Calu3 (cell line): ENCODE results near the gene CYTH4. TPM values are rescaled to one million over a fixed set of nuclear protein-coding genes. Genes with fewer than 3 reads are reported as not detected.

ENCODE experiments used
- BruUV-seq: library from RNA; stranded (reverse); fragments of 400-500 nt; replicated peaks from 2 replicates; lab custom pipeline; 2021; lab: Mats Ljungman, UMichigan
- CTCF ChIA-PET: fragments of 300-600 bp; sonication (Branson Sonifier 250); formaldehyde crosslinking; loops from one replicate; lab custom pipeline; 2022; ENCODE audit warnings: antibody characterized with exemption; lab: Charles Lee
- DNase-seq: peaks from one replicate; pipeline ENCODE4 v3.0.0; 2022
- H3K27ac Mint-ChIP-seq: one replicate; pipeline ENCODE4 v1.8.0; 2022; ENCODE audit warnings: mixed read lengths; ENCODE audit not compliant: unreplicated experiment
- H3K27me3 Mint-ChIP-seq: one replicate; pipeline ENCODE4 v1.8.0; 2022; ENCODE audit warnings: mixed read lengths; ENCODE audit not compliant: unreplicated experiment
- H3K36me3 Mint-ChIP-seq: one replicate; pipeline ENCODE4 v1.8.0; 2022; ENCODE audit warnings: mild to moderate bottlenecking, moderate library complexity, mixed read lengths; ENCODE audit not compliant: insufficient read depth, unreplicated experiment
- H3K4me1 Mint-ChIP-seq: one replicate; pipeline ENCODE4 v1.8.0; 2022; ENCODE audit warnings: mild to moderate bottlenecking, low read depth, mixed read lengths; ENCODE audit not compliant: unreplicated experiment
- H3K4me3 Mint-ChIP-seq: one replicate; pipeline ENCODE4 v1.8.0; 2022; ENCODE audit warnings: mild to moderate bottlenecking, low read depth, moderate library complexity, mixed read lengths; ENCODE audit not compliant: unreplicated experiment
- H3K9me3 Mint-ChIP-seq: one replicate; pipeline ENCODE4 v1.8.0; 2022; ENCODE audit warnings: low read depth, mixed read lengths; ENCODE audit not compliant: unreplicated experiment
- intact Hi-C: fragments of 100-400 bp; cut with micrococcal nuclease; formaldehyde crosslinking; loops from one replicate; pipeline ENCODE4 v1.10.0; 2022; ENCODE audit not compliant: unreplicated experiment
- total RNA-seq: library from RNA; stranded (reverse); gene quantifications from 2 replicates; pipeline ENCODE4 v1.2.3, GENCODE V29; 2022
- TF ChIP-seq, protein P1 (sequence below): fragments of 200-600 bp; IDR thresholded peaks from one replicate; pipeline ENCODE4 v1.8.0; 2022; ENCODE audit warnings: antibody characterized with exemption; ENCODE audit not compliant: unreplicated experiment

Gene CYTH4
- total RNA-seq, 1 experiment from 2014 or later: 0.38 TPM

DNA sequence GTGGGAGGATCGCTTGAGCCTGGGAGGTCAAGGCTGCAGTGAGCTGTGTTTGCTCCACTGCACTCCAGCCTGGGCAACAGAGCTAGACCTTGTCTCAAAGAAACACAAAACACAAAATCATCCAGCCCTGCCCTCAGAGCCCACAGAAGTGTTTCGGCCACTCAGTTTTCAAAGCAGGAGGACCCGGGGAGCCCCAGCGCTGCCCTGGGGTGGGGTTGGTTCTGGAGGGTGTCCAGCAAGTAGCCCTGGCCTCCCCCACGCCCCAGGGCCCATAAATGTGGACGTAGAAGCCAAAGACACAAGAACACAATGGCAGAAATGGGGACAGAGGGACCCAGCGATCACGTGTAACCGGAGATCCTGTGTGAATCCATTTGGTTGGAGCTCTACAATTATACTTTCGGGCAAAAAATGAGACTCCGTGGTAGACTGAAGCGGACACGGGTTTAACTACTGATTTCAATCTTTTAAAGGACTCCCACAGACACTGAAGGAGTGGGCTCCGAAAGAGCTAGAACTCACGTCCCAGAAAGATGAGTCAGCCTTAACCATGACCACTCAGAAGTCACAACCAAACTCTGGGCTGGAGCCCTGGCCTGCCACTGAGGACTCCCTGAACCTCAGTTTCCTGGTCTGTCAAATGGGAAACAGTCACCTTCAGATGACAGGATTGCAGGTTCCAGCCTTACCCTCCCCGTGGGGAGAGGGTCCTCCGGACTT, 9.0 kb upstream of the CYTH4 start:
- Mint-ChIP-seq H3K4me1 (no peaks in the 10 kb centered on the region), H3K9me3 (no peaks in the 10 kb centered on the region), H3K27ac (no peak overlapping the region), H3K4me3 (no peak overlapping the region), H3K27me3 (peaks cover 49% of the 10 kb centered on the region), H3K36me3 (no peaks in the 10 kb centered on the region)
- intact Hi-C loops: no loop called here
- CTCF ChIA-PET: interaction anchor here (0.6 kb wide), 1 partner anchor 73 kb away, joined by 4 read pairs; no protein-coding TSS in a partner anchor
- BruUV-seq: no TSS peak
- TF ChIP-seq, protein P1, sequence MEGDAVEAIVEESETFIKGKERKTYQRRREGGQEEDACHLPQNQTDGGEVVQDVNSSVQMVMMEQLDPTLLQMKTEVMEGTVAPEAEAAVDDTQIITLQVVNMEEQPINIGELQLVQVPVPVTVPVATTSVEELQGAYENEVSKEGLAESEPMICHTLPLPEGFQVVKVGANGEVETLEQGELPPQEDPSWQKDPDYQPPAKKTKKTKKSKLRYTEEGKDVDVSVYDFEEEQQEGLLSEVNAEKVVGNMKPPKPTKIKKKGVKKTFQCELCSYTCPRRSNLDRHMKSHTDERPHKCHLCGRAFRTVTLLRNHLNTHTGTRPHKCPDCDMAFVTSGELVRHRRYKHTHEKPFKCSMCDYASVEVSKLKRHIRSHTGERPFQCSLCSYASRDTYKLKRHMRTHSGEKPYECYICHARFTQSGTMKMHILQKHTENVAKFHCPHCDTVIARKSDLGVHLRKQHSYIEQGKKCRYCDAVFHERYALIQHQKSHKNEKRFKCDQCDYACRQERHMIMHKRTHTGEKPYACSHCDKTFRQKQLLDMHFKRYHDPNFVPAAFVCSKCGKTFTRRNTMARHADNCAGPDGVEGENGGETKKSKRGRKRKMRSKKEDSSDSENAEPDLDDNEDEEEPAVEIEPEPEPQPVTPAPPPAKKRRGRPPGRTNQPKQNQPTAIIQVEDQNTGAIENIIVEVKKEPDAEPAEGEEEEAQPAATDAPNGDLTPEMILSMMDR: no peak
- DNase-seq: no peak

DNA sequence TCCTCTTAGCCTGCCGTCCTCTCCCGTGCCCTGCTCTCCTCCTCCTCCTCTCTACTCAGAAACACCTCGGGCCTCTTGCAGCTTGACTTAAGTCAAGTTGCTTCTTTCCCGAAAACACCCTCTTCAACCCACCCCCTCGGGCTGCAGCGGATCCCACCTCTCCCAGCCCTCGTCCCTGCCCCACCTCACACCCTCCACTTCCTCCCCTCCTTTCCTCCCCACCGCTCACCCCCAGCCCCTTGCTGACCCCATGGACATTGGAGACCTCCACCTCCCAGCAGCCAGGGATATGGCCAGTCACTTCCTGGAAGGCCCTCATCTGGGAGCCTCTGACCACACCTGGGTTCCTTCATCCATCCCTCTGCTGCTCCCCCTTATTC, 8.5 kb upstream of the CYTH4 start:
- intact Hi-C loops: no loop called here
- H3K9me3 Mint-ChIP-seq: no peaks in the 10 kb centered on the region
- CTCF ChIA-PET: no interaction called here

DNA sequence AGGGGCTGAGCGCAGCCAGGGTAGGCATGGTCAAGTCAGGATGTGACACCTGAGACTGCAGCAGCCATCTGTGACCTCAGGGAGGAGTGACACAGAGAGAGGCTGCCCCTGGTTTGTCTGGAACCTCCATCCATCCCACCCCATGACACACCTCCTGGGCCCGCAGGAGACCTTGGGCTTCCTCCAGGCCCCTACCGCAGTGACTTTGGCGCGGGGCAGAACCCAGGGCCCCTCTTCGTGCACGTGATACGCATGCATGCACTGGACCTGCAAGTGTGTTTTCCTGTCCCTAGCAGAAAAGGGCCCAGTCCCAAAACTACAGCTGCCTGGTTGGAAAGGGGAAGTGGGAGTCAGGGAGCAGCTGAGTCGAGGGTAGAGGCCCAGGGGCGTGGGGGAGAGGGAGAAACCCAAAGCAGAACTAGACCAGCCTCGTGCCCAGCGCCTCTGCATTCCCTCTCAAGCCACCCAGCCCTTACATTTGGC, 7.9 kb upstream of the CYTH4 start:
- TF ChIP-seq, protein P1: no peak
- CTCF ChIA-PET: no interaction called here
- no peaks in the 10 kb centered on the region for H3K4me1 Mint-ChIP-seq
- H3K4me3 Mint-ChIP-seq: no peak overlapping the region
- peaks cover 52% of the 10 kb centered on the region for H3K27me3 Mint-ChIP-seq
- no peaks in the 10 kb centered on the region for H3K36me3 Mint-ChIP-seq
- H3K9me3 Mint-ChIP-seq: no peaks in the 10 kb centered on the region
- BruUV-seq: no TSS peak
- H3K27ac Mint-ChIP-seq: no peak overlapping the region
- no peak for DNase-seq
- intact Hi-C loops: no loop called here

More for the DNA sequence above, 8.5 kb upstream of the CYTH4 start:
- Mint-ChIP-seq H3K4me3 (no peak overlapping the region), H3K4me1 (no peaks in the 10 kb centered on the region), H3K36me3 (no peaks in the 10 kb centered on the region), H3K27ac (no peak overlapping the region), H3K27me3 (peaks cover 54% of the 10 kb centered on the region)
- TF ChIP-seq, protein P1: no peak
- DNase-seq: no peak
- no TSS peak for BruUV-seq

DNA sequence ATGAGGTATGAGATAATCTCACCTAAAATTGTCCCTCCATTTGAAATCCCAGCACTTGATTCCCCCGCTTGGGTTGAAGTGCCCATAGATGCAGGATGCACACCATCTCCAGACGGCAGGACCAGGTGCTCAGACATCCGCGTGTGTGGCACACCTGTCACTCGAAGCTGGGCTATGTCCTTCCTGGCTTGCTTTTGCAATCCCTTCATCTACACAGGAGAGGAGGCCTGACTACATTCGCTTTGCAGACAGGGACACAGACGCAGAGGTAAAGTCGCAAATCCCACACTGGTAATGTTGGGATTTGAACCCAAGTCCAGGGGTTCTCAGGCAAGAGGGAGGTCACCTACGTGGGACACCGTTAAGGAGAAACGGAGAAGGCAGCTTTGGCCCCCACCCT, 7.2 kb upstream of the CYTH4 start:
- no peak overlapping the region for H3K27ac Mint-ChIP-seq
- no TSS peak for BruUV-seq
- CTCF ChIA-PET: interaction anchor here (1.8 kb wide), 1 partner anchor 16 kb away, joined by 3 read pairs; no protein-coding TSS in a partner anchor
- no peak for DNase-seq
- no peaks in the 10 kb centered on the region for H3K36me3 Mint-ChIP-seq
- intact Hi-C loops: no loop called here
- no peaks in the 10 kb centered on the region for H3K4me1 Mint-ChIP-seq
- TF ChIP-seq, protein P1: no peak
- no peak overlapping the region for H3K4me3 Mint-ChIP-seq
- no peaks in the 10 kb centered on the region for H3K9me3 Mint-ChIP-seq
- peaks cover 45% of the 10 kb centered on the region for H3K27me3 Mint-ChIP-seq
